Activated T-cell treated with anti-CD3 and anti-CD28 coated beads for 1 hour (primary cell): Measurements from ENCODE around the gene GLTPD2.
A peak's percentile ranks its signal among the peaks of the same experiment; 100 is the strongest.

Experiments
- DNase-seq: peaks from one replicate; pipeline ENCODE4 v3.0.0-alpha.2; 2020; ENCODE audit warnings: low read depth

The GLTPD2 gene

GRCh38 chr17:4788807-4789700 lies at the start of gene GLTPD2:
GLTPD2 (plus strand) TSS chr17:4788964; CDS start chr17:4789012, 48 bp downstream.
- no peak for DNase-seq

DNA sequence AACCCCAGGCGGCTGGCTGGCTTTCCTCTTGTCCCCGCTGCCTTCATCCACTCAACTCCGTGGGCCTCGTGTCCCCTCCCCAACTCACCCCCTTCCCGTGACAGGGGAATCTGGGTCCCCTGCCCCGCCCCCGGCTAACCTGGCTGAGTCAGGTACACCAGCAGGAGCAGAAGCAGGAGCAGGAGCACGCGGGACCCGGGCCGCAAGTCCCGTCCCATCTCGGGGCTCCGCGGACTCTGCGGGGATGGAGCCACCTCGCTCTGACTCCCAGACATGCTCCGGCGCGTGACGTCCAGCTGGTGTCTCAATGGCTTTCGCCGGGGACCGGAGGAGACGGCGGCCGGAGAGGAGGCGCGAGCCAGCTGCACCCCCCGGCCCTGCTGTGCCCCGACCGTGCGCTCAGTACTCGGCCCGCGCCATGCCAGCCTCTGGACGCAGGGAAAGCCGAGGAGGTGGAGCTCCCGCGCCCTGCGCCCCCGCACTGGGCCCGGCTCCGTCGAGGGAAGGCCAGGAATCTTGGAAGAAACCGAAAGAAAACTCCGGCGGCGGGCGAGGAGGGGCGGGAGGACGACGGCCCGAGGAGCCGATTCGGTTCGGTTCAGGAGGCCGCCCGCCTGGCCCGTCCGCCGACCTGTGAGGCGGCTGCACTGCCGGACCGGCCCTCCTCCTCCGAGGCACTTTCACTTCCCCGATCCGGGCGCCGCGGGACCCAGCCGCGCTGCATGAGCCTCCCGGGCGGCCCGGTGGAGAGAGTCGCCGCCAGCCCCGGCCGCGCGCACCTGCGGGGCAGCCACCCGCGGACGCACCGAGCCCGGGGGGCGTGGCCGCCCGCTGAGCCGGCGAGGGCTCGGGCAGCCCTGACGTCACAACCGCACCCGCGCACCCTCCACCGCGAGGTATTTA lies 49.4 kb upstream of the GLTPD2 start, which contains the start of the genes CXCL16 and ZMYND15:
TSS of gene CXCL16 (minus strand) at position 807 of the 903 bp plus-strand sequence. CDS start at position 218, 589 bp downstream.
TSS of gene ZMYND15 (plus strand) at position 712 of the 903 bp plus-strand sequence. CDS start 716 bp downstream, outside the sequence.
- DNase-seq, result peak; percentile 44

- DNase-seq, result no peak
These were observed 48.8 kb upstream of the GLTPD2 start for GRCh38 chr17:4740025-4740351.

GRCh38 chr17:4740584-4740983 lies 48.2 kb upstream of the GLTPD2 start:
- DNase-seq, result no peak

GRCh38 chr17:4741544-4741943 lies 47.2 kb upstream of the GLTPD2 start:
- no peak for DNase-seq

DNA sequence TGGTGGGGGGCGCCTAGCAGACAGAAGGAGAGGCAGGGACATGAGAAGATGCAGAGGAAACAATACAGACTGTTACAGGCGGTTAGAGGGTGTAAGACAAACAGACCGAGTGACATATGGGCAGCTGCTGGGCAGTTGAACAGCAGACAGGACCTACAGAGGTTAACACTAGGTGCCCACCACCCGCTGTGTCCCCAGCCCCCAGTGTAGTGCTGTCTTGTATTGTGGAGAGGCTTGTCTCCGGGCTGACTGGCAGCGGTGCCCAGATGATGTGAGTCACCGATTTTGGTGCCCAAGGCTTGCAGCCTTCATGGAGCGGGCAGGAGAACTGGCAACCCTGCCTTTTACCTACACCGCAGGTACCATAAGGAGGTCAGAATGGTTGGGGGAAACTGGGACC lies 46.6 kb upstream of the GLTPD2 start:
- no peak for DNase-seq

DNA sequence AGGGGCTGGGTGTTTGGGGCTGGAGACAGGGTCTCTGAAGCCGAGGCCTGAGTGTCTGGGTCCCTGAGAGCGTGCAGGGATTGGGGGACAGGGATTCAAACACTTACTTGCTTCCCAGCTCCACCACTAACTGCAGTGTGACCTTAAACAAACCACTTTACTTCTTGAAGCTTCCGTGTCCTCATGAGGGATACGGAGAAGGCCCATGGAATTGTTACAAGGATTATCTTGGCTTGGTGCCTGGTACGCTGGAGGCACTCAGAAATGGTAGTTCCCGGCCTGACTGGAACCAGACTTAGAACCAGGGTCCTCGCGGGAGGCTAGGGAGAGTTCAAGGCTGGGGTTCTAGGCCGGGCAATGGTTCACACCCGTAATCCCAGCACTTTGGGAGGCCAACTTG lies 46.1 kb upstream of the GLTPD2 start:
- DNase-seq, result no peak

GRCh38 chr17:4743216-4743615 lies 45.5 kb upstream of the GLTPD2 start:
- DNase-seq, result no peak

DNA sequence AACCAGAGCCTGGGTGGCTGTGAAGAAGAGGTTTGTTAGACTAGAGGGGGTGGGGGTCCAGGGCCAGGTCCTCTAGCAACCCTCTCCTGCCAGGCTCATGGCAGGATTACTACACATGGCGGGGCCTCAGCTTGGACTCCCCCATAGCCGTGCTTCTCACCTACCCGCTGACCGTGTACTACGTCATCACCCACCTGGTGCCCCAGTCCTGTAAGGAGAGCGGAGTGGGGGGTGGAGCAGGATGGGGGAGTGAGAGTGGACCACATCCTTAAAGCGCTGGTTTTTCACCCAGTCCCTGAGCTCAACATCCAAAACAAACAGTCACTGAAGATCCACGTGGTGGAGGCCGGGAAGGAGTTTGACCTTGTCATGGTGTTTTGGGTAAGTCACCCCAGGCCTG lies 44.9 kb upstream of the GLTPD2 start:
- no peak for DNase-seq

- no peak for DNase-seq
These were observed 43.5 kb upstream of the GLTPD2 start for GRCh38 chr17:4744999-4745969.

DNA sequence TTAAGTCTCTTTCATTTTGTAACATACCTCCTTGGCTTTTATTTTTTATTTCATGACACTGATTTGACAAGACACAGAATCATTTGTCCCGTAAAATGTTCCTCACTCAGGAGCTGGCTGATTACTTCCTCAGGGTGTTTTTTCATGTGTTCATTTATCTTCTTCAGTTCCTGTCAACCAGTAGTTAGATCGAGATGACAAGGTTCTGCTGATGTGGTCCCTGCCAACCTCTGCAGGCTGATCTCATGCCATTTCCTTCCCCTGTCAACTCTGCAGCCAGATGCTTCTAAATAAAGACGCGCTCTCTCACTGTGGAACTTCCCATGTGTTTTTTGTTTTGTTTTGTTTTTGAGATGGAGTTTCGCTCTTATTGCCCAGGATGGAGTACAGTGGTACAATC lies 40.9 kb upstream of the GLTPD2 start:
- no peak for DNase-seq

DNA sequence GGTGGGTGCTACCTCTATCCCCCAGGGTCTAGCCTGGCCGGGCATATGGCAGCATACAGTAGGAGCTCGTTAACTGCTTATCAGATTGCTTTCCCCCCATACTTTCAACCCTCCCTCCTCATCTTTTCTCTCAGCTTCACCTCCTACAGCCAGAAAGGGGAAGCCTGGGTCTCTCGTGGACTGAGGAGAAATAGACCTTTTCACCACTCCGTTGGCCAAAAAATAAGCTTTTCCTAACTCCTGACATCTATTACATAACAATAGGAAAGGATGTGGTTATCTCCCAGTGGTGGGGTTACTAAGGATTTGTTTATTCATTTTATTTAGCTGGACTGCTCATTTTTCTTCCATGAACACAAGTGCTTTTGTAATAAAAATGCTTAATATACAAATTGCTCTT lies 40.1 kb upstream of the GLTPD2 start:
- no peak for DNase-seq

DNA sequence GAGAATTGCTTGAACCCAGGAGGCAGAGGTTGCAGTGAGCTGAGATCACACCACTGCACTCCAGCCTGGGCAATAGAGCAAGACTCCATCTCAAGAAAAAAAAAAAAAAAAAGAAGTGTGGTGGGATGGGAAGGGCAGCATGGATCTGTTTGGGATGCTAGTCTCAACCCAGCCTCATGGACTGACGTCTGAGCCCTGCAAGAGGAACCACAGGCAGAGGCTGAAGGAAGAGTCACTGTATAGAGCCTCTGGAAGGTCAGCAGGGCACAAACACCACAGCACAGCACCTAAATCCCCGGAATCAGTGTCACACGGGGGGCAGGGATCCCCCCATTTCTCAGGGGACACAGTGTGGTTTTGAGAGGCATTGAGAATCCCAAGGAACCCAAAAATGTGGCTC lies 38.2 kb upstream of the GLTPD2 start:
- DNase-seq, result no peak

DNA sequence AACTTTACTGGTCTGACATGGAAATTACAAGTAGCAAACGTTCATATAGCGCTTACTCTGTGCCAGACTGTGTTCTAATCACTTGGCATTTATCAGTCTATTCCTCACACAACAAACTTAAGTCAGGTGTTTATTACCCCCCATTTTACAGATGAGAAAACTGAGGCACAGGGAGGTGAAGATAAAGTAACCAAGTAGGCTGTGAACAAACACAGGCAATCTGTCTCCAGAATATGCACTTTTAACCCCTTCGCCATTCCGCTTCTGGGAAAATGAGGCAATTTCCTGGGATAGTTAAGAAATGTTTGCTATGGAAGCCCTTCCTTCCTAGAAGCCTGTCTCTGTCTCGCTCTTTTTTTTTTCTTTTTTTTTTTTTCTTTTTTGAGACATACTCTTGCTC lies 36.8 kb upstream of the GLTPD2 start:
- DNase-seq, result no peak

DNA sequence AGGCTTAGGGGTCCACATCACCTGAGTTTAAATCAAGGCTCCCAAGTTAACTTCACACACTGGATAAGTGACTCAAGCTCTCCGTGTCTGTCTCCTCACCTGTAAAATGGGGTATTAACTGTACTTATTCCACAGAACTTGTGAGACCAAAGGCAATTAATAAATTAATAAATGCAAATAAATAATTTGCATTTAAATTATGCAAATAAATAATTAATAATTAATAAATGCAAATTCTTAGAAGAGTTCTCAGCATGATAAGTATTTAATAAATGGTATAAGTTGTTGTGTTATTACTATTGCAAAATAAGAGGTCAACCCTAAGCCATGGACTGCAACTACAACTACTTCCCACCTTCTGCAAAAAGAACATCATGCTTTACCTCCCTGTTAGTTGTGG lies 35.4 kb upstream of the GLTPD2 start:
- DNase-seq, result no peak

DNA sequence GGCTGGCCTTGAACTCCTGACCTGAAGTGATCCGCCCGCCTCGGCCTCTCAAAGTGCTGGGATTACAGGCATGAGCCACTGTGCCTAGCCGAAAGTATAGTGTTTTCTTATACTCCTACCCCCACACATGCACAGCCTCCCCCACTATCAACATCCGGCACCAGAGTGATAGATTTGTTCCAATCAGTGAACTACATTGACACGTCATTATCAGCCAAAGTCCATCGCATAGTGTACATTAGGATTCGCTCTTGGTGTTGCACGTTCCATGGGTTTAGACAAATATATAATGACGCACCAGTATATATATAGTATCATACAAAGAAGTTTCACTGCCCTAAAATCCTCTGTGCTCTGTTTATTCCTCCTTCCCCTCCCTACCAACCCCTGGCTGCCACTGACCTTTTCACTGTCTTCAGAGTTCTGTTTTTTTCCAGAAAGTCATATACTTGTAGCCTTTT lies 29.0 kb upstream of the GLTPD2 start:
- DNase-seq, result no peak

DNA sequence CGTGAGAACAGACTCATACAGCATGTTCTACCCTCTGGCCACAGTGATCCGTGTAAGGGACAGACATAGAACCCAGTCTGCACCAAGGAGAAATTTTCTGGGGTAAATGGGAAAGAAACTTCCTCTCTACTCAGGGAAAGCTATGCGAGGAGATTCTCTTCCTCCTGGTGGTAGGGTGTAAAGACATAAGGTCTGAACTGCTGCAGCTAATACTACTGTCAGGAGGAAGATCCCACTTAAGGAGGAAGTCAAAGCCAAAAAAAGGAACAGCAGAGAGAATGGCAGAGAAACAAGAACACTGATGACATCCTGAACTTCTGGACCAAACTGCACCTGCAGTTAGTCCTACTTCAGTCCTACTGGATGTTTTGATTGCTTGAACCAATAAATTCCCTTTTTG lies 24.2 kb upstream of the GLTPD2 start:
- no peak for DNase-seq

GRCh38 chr17:4766201-4766600 lies 22.6 kb upstream of the GLTPD2 start:
- DNase-seq, result no peak

DNA sequence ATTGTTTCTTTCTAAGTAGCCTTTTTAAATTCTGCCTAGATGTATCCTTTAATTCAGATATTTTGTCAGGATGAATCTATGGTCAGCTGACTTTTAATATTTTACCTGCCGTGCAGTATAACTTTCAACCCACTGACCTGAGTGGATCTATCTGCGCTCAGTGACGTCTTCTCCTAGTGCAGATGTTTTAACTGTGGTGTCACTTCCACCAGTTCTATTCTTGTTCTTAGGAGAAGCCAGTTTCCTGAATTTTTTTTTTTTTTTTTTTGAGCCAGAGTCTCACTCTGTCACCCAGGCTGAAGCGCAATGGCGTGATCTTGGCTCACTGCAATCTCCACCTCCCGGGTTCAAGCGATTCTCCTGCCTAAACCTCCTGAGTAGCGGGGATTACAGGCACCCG lies 22.0 kb upstream of the GLTPD2 start:
- DNase-seq, result no peak

DNA sequence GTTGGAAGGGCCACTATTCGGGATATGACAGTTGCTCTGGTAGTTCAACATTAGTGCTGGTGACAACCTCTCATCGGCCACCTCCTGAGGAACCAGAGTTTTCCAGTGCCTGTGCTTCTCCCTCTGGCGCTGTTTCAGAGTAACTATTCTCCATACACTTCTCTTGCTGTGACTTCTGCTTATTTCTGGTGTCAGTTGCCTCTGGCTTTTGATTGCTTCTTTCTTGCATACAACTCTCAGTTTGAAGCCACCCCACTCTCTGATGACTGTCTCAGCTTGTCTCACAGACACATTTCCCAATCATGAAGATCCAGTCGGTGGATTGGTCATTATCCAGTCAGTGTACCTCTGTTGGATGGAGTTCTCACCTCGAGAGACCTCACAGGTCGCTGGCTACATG lies 20.5 kb upstream of the GLTPD2 start:
- DNase-seq, result no peak

DNA sequence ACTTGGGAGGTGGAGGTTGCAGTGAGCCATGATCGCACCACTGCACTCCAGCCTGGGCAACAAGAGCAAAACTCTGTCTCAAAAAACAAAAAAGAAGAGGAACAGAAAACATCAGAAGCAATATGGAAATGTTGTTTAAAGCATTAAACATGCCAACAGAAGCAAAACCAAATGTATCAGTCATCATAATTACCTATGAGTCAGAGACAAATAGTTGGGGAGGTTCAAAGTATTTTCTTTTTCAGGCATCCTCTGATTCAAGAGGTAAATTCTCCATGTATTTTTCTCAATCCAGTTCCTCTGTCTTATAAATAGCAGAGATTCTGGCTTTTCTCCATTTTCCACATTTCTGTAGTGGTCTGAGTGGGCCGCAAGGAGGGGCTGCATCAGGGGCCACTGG lies 19.1 kb upstream of the GLTPD2 start:
- DNase-seq, result no peak
